Left lung (tissue), 10 donors: ENCODE data around the gene ARHGAP8. TPM values are rescaled to one million over a fixed set of nuclear protein-coding genes. Genes with fewer than 3 reads are reported as not detected.

Source experiments
- ATAC-seq: fragments of 200-7000 bp; cut with Tn5 transposase; one replicate; pipeline ENCODE4 v1.9.1; 2020; ENCODE audit warnings: moderate library complexity
- DNase-seq, 4 donors: peaks; one replicate each; pipeline ENCODE4 v3.0.0-alpha.2; 2013 to 2020
- H3K27ac ChIP-seq, 2 donors: fragments of 200-600 bp; sonication (generic) in 1 of 2; one replicate each; pipeline versions ENCODE4 v1.5.0 to v1.8.0; 2020 to 2021
- H3K27me3 ChIP-seq, 2 donors: fragments of 200-600 bp; sonication (generic) in 1 of 2; one replicate each; pipeline versions ENCODE4 v1.5.0 to v1.8.0; 2020 to 2021
- H3K36me3 ChIP-seq, 2 donors: fragments of 200-600 bp; sonication (generic) in 1 of 2; one replicate each; pipeline versions ENCODE4 v1.5.0 to v1.8.0; 2020 to 2021
- H3K4me1 ChIP-seq, 2 donors: fragments of 200-600 bp; one replicate each; pipeline ENCODE4 v1.8.0; 2021
- H3K4me3 ChIP-seq, 2 donors: fragments of 200-600 bp; sonication (generic) in 1 of 2; one replicate each; pipeline versions ENCODE4 v1.5.0 to v1.8.0; 2020 to 2021; ENCODE audit warnings: mild to moderate bottlenecking in 1 of 2
- H3K9me3 ChIP-seq, 2 donors: fragments of 200-600 bp; sonication (generic) in 1 of 2; one replicate each; pipeline versions ENCODE4 v1.5.0 to v1.8.0; 2020 to 2021
- CTCF ChIP-seq, 2 donors: fragments of 200-600 bp; sonication (generic) in 1 of 2; IDR thresholded peaks; one replicate each; pipeline versions ENCODE4 v1.5.0 to v1.8.0; 2021; ENCODE audit warnings: antibody characterized with exemption in 2 of 2
- intact Hi-C, 2 donors: fragments of 100-400 bp; cut with DNase I; formaldehyde crosslinking; loops; one replicate each; pipeline versions ENCODE4 v1.11.2 to v1.14.2; 2022
- polyA plus RNA-seq, 6 donors: library from polyadenylated mRNA; unstranded; fragments of 120-200 nt; gene quantifications; one replicate each; pipeline ENCODE4 v1.2.1, GENCODE V29; 2013; ENCODE audit not compliant: insufficient read length in 6 of 6
- total RNA-seq, 2 donors: library from RNA; stranded (reverse); fragmentation: NEBNext Ultra II Directional; extraction: Animal tissue kit (Norgen Biotek cat#: 25700); gene quantifications; one replicate each; pipeline ENCODE4 v1.2.1, GENCODE V29; 2021
- donor health status: DM: no; HTN: yes; CAD: no.
- donor health status: DM: no; HTN: no; CAD: no.

The ARHGAP8 gene
- total and polyA plus RNA-seq, 8 donors, result 18.3 to 47.0 (median 35.0) TPM

DNA sequence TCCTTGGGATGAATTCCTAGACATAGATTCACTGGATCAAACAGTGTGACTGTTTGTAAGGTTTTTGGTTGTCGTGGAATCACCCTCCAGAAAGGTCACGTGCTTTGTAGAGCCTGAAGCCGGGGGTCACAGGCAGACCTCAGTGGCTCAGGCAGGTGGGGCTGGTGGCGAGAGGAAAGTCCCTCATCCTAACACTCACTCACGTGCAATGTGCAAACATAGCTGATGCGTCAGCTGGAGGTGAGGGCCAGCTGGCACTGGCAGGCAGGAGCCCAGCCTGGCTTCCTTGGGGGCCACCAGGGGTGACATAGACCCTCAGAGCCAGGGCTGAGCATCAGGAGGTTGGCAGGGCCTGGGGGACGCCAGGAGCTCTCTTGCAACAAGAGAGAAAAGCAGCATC is 90.0 kb downstream of the ARHGAP8 start:
- H3K4me1 ChIP-seq, result no peaks in the 10 kb centered on the region
- no peak for TF ChIP-seq CTCF (IDR thresholded peaks at IDR 0.05)
- ATAC-seq (no peak), DNase-seq (peak in 1 of 4 donors; percentile 35)
- peaks cover 0 to 7% of the 10 kb centered on the region in 2 donors for H3K27me3 ChIP-seq
- peaks cover 0 to 11% of the 10 kb centered on the region in 2 donors for H3K9me3 ChIP-seq
- intact Hi-C loops, result no loop called here
- no peak overlapping the region for H3K4me3 ChIP-seq
- no peak overlapping the region for H3K27ac ChIP-seq
- H3K36me3 ChIP-seq, result no peaks in the 10 kb centered on the region

- DNase-seq (peak in 1 of 4 donors; percentile 15), ATAC-seq (no peak)
- Histone ChIP-seq H3K9me3 (peaks cover 0 to 11% of the 10 kb centered on the region in 2 donors), H3K4me3 (no peak overlapping the region), H3K27me3 (peaks cover 0 to 4% of the 10 kb centered on the region in 2 donors), H3K4me1 (no peaks in the 10 kb centered on the region), H3K36me3 (no peaks in the 10 kb centered on the region), H3K27ac (no peak overlapping the region)
- intact Hi-C loops, result no loop called here
- no peak for TF ChIP-seq CTCF (IDR thresholded peaks at IDR 0.05)
Observed at GRCh38 chr22:44845191-44845590, 92.8 kb downstream of the ARHGAP8 start.

- DNase-seq (peak in 1 of 4 donors; percentile 57), ATAC-seq (no peak)
- Histone ChIP-seq H3K36me3 (no peaks in the 10 kb centered on the region), H3K9me3 (peaks cover 0 to 11% of the 10 kb centered on the region in 2 donors), H3K27ac (no peak overlapping the region), H3K4me1 (no peaks in the 10 kb centered on the region), H3K27me3 (peaks cover 0 to 4% of the 10 kb centered on the region in 2 donors), H3K4me3 (no peak overlapping the region)
- intact Hi-C loops, result no loop called here
- no peak for TF ChIP-seq CTCF (IDR thresholded peaks at IDR 0.05)
Observed at GRCh38 chr22:44845796-44846720, 93.7 kb downstream of the ARHGAP8 start.

GRCh38 chr22:44846726-44847275 is 94.4 kb downstream of the ARHGAP8 start:
- intact Hi-C loops, result no loop called here
- no peak overlapping the region for H3K4me3 ChIP-seq
- ATAC-seq, result no peak
- peak in 1 of 4 donors; percentile 48 for DNase-seq
- H3K27ac ChIP-seq, result no peak overlapping the region
- TF ChIP-seq CTCF (IDR thresholded peaks at IDR 0.05), result no peak
- no peaks in the 10 kb centered on the region for H3K36me3 ChIP-seq
- peaks cover 0 to 11% of the 10 kb centered on the region in 2 donors for H3K9me3 ChIP-seq
- no peaks in the 10 kb centered on the region for H3K4me1 ChIP-seq
- peaks cover 0 to 4% of the 10 kb centered on the region in 2 donors for H3K27me3 ChIP-seq

- no peak overlapping the region for H3K27ac ChIP-seq
- ATAC-seq (no peak), DNase-seq (no peak)
- H3K4me3 ChIP-seq, result no peak overlapping the region
- H3K9me3 ChIP-seq, result peaks cover 0 to 11% of the 10 kb centered on the region in 2 donors
- no peaks in the 10 kb centered on the region for H3K36me3 ChIP-seq
- H3K27me3 ChIP-seq, result peaks cover 0 to 4% of the 10 kb centered on the region in 2 donors
- intact Hi-C loops, result no loop called here
- H3K4me1 ChIP-seq, result no peaks in the 10 kb centered on the region
- TF ChIP-seq CTCF (IDR thresholded peaks at IDR 0.05), result no peak
Observed at GRCh38 chr22:44847380-44847779, 95.0 kb downstream of the ARHGAP8 start.
